ENCODE measurements around the gene CAMTA1.
A peak's percentile ranks its signal among the peaks of the same experiment; 100 is the strongest.

The CAMTA1 gene

GRCh38 chr1:6975331-6976043 is 190.2 kb downstream of the CAMTA1 start:
- no peak for DNase-seq (ENCODE audit: low read depth)
- no peak for TF ChIP-seq CTCF (IDR thresholded peaks at IDR 0.05; ENCODE audit: insufficient read depth, low read depth, low read length, missing control alignments)
- H3K4me3 ChIP-seq (ENCODE audit: low read length) = no peak overlapping the region

GRCh38 chr1:6976044-6976375 is 190.8 kb downstream of the CAMTA1 start:
- no peak for TF ChIP-seq CTCF (IDR thresholded peaks at IDR 0.05; ENCODE audit: insufficient read depth, low read depth, low read length, missing control alignments)
- no peak for DNase-seq (ENCODE audit: low read depth)
- H3K4me3 ChIP-seq (ENCODE audit: low read length) = no peak overlapping the region

- no peak for TF ChIP-seq CTCF (IDR thresholded peaks at IDR 0.05; ENCODE audit: insufficient read depth, low read depth, low read length, missing control alignments)
- H3K4me3 ChIP-seq (ENCODE audit: low read length) = no peak overlapping the region
- DNase-seq (ENCODE audit: low read depth) = no peak
Measured at GRCh38 chr1:6979003-6979613, 193.9 kb downstream of the CAMTA1 start.

- no peak overlapping the region for H3K4me3 ChIP-seq (ENCODE audit: low read length)
- TF ChIP-seq CTCF (IDR thresholded peaks at IDR 0.05; ENCODE audit: insufficient read depth, low read depth, low read length, missing control alignments) = no peak
- DNase-seq (ENCODE audit: low read depth) = no peak
Measured at GRCh38 chr1:6981595-6981994, 196.3 kb downstream of the CAMTA1 start.

- no peak overlapping the region for H3K4me3 ChIP-seq (ENCODE audit: low read length)
- TF ChIP-seq CTCF (IDR thresholded peaks at IDR 0.05; ENCODE audit: insufficient read depth, low read depth, low read length, missing control alignments) = no peak
- DNase-seq (ENCODE audit: low read depth) = no peak
Measured at GRCh38 chr1:6982443-6982842, 197.2 kb downstream of the CAMTA1 start.

- H3K4me3 ChIP-seq (ENCODE audit: low read length) = no peak overlapping the region
- TF ChIP-seq CTCF (IDR thresholded peaks at IDR 0.05; ENCODE audit: insufficient read depth, low read depth, low read length, missing control alignments) = no peak
- peak; percentile 20 for DNase-seq (ENCODE audit: low read depth)
Measured at GRCh38 chr1:6982860-6983259, 197.6 kb downstream of the CAMTA1 start.

- no peak for TF ChIP-seq CTCF (IDR thresholded peaks at IDR 0.05; ENCODE audit: insufficient read depth, low read depth, low read length, missing control alignments)
- DNase-seq (ENCODE audit: low read depth) = no peak
- no peak overlapping the region for H3K4me3 ChIP-seq (ENCODE audit: low read length)
Measured at GRCh38 chr1:6984536-6984935, 199.3 kb downstream of the CAMTA1 start.

Data from epithelial cell of esophagus (primary cell).